H1 (cell line): Measurements from ENCODE around the gene RAB31. TPM values are rescaled to one million over a fixed set of nuclear protein-coding genes. Genes with fewer than 3 reads are reported as not detected.

Experiments used
- CTCF ChIA-PET: fragments of 300-600 bp; sonication (Branson Sonifier 250); formaldehyde crosslinking; loops from one replicate; lab custom pipeline; 2021; ENCODE audit not compliant: partially characterized antibody; lab: Charles Lee
- POLR2A ChIA-PET: fragments of 300-600 bp; sonication (Branson Sonifier 250); formaldehyde crosslinking; loops from one replicate; lab custom pipeline; 2021; ENCODE audit warnings: inconsistent platforms; ENCODE audit not compliant: partially characterized antibody; lab: Charles Lee
- DNase-seq, 2 experiments: peaks; one replicate each; pipeline versions ENCODE4 v3.0.0 to v3.0.0-alpha.2; 2010 to 2022; ENCODE audit warnings: low spot score in 2 of 2, low read depth in 1 of 2, mixed read lengths in 1 of 2
- FAIRE-seq: peaks from 2 replicates; lab custom pipeline; 2011; peaks lifted over from hg19 to GRCh38; lab: Jason Lieb, UNC
- H2AFZ ChIP-seq: 2 replicates; pipeline ENCODE4 v1.8.1; 2012; ENCODE audit warnings: low read length, inconsistent platforms
- H2AK5ac ChIP-seq: 2 replicates; pipeline ENCODE4 v1.6.1; 2013; ENCODE audit warnings: low read depth, low read length
- H2BK120ac ChIP-seq: replicated peaks from 2 replicates; pipeline ENCODE3; 2013; ENCODE audit warnings: low read depth, low read length, inconsistent platforms
- H2BK12ac ChIP-seq: 2 replicates; pipeline ENCODE4 v1.6.1; 2013; ENCODE audit warnings: low read depth, low read length
- H2BK15ac ChIP-seq: 2 replicates; pipeline ENCODE4 v1.6.1; 2013; ENCODE audit warnings: low read length
- H2BK20ac ChIP-seq: 2 replicates; pipeline ENCODE4 v1.6.1; 2013; ENCODE audit warnings: low read length
- H2BK5ac ChIP-seq: 2 replicates; pipeline ENCODE4 v1.6.1; 2013; ENCODE audit warnings: low read depth, low read length
- H3K14ac ChIP-seq: 2 replicates; pipeline ENCODE4 v1.6.1; 2013; ENCODE audit warnings: inconsistent platforms; ENCODE audit not compliant: insufficient read length
- H3K18ac ChIP-seq: 2 replicates; pipeline ENCODE4 v1.6.1; 2013; ENCODE audit warnings: low read length; ENCODE audit errors: extremely low read depth
- H3K23ac ChIP-seq: 2 replicates; pipeline ENCODE4 v1.6.1; 2013; ENCODE audit warnings: inconsistent platforms; ENCODE audit not compliant: insufficient read length
- H3K23me2 ChIP-seq: 2 replicates; pipeline ENCODE4 v1.6.1; 2013; ENCODE audit warnings: low read depth, low read length
- H3K27ac ChIP-seq: 2 replicates; pipeline ENCODE4 v1.6.1; 2011; ENCODE audit warnings: low read depth, low read length, inconsistent platforms
- H3K27me3 ChIP-seq, 4 experiments: replicated peaks in 1 of 4; 1 replicate in 1 of 4; 2 replicates in 3 of 4; pipeline versions ENCODE4 v1.6.1 to v1.8.1; 2011 to 2013; ENCODE audit warnings: low read length in 3 of 4, mild to moderate bottlenecking in 3 of 4, inconsistent platforms in 2 of 4, mixed read lengths in 2 of 4, moderate library complexity in 1 of 4; ENCODE audit not compliant: control insufficient read depth in 3 of 4, insufficient read depth in 3 of 4; ENCODE audit errors: extremely low read depth in 1 of 4
- H3K36me3 ChIP-seq, 4 experiments: 2 replicates each; pipeline versions ENCODE4 v1.6.1 to v1.8.1; 2011 to 2013; ENCODE audit warnings: mild to moderate bottlenecking in 4 of 4, low read length in 3 of 4, moderate library complexity in 2 of 4, control low read depth in 1 of 4, inconsistent platforms in 1 of 4; ENCODE audit not compliant: insufficient read depth in 4 of 4, control insufficient read depth in 2 of 4
- H3K4ac ChIP-seq: replicated peaks from 2 replicates; pipeline ENCODE3; 2013; ENCODE audit warnings: low read length, low read depth, mixed read lengths, inconsistent platforms; ENCODE audit not compliant: insufficient read length
- H3K4me1 ChIP-seq, 4 experiments: replicated peaks in 1 of 4; 1 replicate in 1 of 4; 2 replicates in 3 of 4; pipeline versions ENCODE4 v1.6.1 to v1.8.1; 2011 to 2013; ENCODE audit warnings: low read length in 3 of 4, inconsistent platforms in 2 of 4, mixed read lengths in 1 of 4; ENCODE audit not compliant: insufficient read depth in 4 of 4, control insufficient read depth in 3 of 4
- H3K4me2 ChIP-seq, 2 experiments: 2 replicates each; pipeline versions ENCODE4 v1.6.1 to v1.8.1; 2011 to 2013; ENCODE audit warnings: low read depth in 2 of 2, low read length in 2 of 2, control low read depth in 1 of 2, inconsistent platforms in 1 of 2, mild to moderate bottlenecking in 1 of 2; ENCODE audit not compliant: insufficient read depth in 1 of 2
- H3K4me3 ChIP-seq, 4 experiments: fragments of 200-600, 300-600 bp in 1 of 4; sonication (generic), shearing (Covaris generic), sonication (Bioruptor Twin) in 1 of 4; 2 replicates each; pipeline versions ENCODE4 v1.5.1 to v1.8.1; 2011 to 2016; ENCODE audit warnings: low read length in 4 of 4, low read depth in 3 of 4, control low read depth in 2 of 4, inconsistent platforms in 2 of 4, mild to moderate bottlenecking in 2 of 4, mixed read lengths in 1 of 4, moderate library complexity in 1 of 4; ENCODE audit not compliant: insufficient read depth in 2 of 4; ENCODE audit errors: extremely low read depth in 1 of 4
- H3K56ac ChIP-seq: replicated peaks from 2 replicates; pipeline ENCODE3; 2013; ENCODE audit warnings: low read depth, mild to moderate bottlenecking, mixed read lengths, low read length, inconsistent platforms; ENCODE audit not compliant: insufficient read length
- H3K79me1 ChIP-seq: 2 replicates; pipeline ENCODE4 v1.6.1; 2013; ENCODE audit warnings: low read depth, low read length, control low read depth
- H3K79me2 ChIP-seq, 2 experiments: 2 replicates each; pipeline versions ENCODE4 v1.6.1 to v1.8.1; 2012 to 2013; ENCODE audit warnings: low read length in 2 of 2, mild to moderate bottlenecking in 2 of 2, inconsistent platforms in 1 of 2; ENCODE audit not compliant: insufficient read depth in 2 of 2, control insufficient read depth in 1 of 2
- H3K9ac ChIP-seq, 4 experiments: replicated peaks in 1 of 4; 1 replicate in 1 of 4; 2 replicates in 3 of 4; pipeline versions ENCODE4 v1.6.1 to v1.8.1; 2011 to 2013; ENCODE audit warnings: low read depth in 3 of 4, low read length in 3 of 4, control low read depth in 2 of 4, mild to moderate bottlenecking in 2 of 4, moderate library complexity in 2 of 4, inconsistent platforms in 1 of 4; ENCODE audit errors: extremely low read depth in 1 of 4
- H3K9me3 ChIP-seq, 2 experiments: 2 replicates each; pipeline versions ENCODE4 v1.6.1 to v1.8.1; 2012 to 2013; ENCODE audit warnings: mild to moderate bottlenecking in 2 of 2, moderate library complexity in 2 of 2, control low read depth in 1 of 2, inconsistent platforms in 1 of 2, low read depth in 1 of 2, low read length in 1 of 2, mixed read lengths in 1 of 2; ENCODE audit not compliant: insufficient read depth in 2 of 2
- H4K20me1 ChIP-seq, 2 experiments: replicated peaks in 1 of 2; 2 replicates each; pipeline versions ENCODE3 to v1.8.1; 2011 to 2013; ENCODE audit warnings: inconsistent platforms in 2 of 2, low read length in 2 of 2, mild to moderate bottlenecking in 1 of 2; ENCODE audit not compliant: insufficient read depth in 2 of 2, control insufficient read depth in 1 of 2
- H4K5ac ChIP-seq: 2 replicates; pipeline ENCODE4 v1.6.1; 2013; ENCODE audit warnings: low read length, low read depth, mixed read lengths, inconsistent platforms; ENCODE audit not compliant: insufficient read length
- H4K8ac ChIP-seq: 2 replicates; pipeline ENCODE4 v1.8.0; 2013; ENCODE audit warnings: mild to moderate bottlenecking, moderate library complexity, low read length, inconsistent platforms; ENCODE audit not compliant: insufficient read depth; ENCODE audit errors: extremely low read depth
- H4K91ac ChIP-seq: replicated peaks from 2 replicates; pipeline ENCODE3; 2013; ENCODE audit warnings: low read length, mixed read lengths, inconsistent platforms; ENCODE audit not compliant: insufficient read length
- BACH1 ChIP-seq: IDR thresholded peaks from 2 replicates; pipeline ENCODE4 v1.6.1; 2012; ENCODE audit warnings: low read length, improper control_type of control experiment
- JUND ChIP-seq: IDR thresholded peaks from 2 replicates; pipeline ENCODE4 v1.6.1; 2011; ENCODE audit warnings: mild to moderate bottlenecking, improper control_type of control experiment, low read length
- MAFK ChIP-seq: IDR thresholded peaks from 2 replicates; pipeline ENCODE4 v1.6.1; 2012; ENCODE audit warnings: low read depth, mild to moderate bottlenecking, improper control_type of control experiment, low read length
- WGBS, 2 experiments: shearing (Covaris generic) in 1 of 2; methylation state at CpG; one replicate each; pipeline versions ENCODE4 v1.1.6 to v1.1.7; 2013 to 2015; ENCODE audit warnings: low lambda C conversion rate in 2 of 2, mixed read lengths in 2 of 2, inconsistent platforms in 1 of 2, low coverage in 1 of 2, missing lambda C conversion rate in 1 of 2; ENCODE audit not compliant: insufficient replicate concordance in 2 of 2, insufficient coverage in 1 of 2, insufficient read length in 1 of 2; ENCODE audit errors: extremely low coverage in 1 of 2, missing lambda C conversion rate in 1 of 2; 5-methylcytosine and 5-hydroxymethylcytosine counted together
- polyA plus RNA-seq, 7 experiments: library from polyadenylated mRNA; depleted of rRNA in 3 of 7; stranded (reverse) in 5 of 7; unstranded in 2 of 7; fragments of >200 nt in 5 of 7; fragments of 200-250 nt in 2 of 7; gene quantifications; 1 replicate in 5 of 7; 2 replicates in 1 of 7; 4 replicates in 1 of 7; pipeline versions ENCODE4 v1.2.1 to v1.2.3, GENCODE V29; 2011 to 2013; ENCODE audit warnings: missing spikeins in 2 of 7, mixed read lengths in 2 of 7
- total RNA-seq: library from RNA; stranded (reverse); fragmentation: NEBNext Ultra II Directional; extraction: Animal tissue kit (Norgen Biotek cat#: 25700); gene quantifications from 2 replicates; pipeline ENCODE4 v1.2.1, GENCODE V29; 2021

The RAB31 gene
- total and polyA plus RNA-seq, 2 of the 8 experiments (the other 6 are each of a cell fraction or from before 2014, with no cell fraction given) = 15.2 to 40.9 TPM

DNA sequence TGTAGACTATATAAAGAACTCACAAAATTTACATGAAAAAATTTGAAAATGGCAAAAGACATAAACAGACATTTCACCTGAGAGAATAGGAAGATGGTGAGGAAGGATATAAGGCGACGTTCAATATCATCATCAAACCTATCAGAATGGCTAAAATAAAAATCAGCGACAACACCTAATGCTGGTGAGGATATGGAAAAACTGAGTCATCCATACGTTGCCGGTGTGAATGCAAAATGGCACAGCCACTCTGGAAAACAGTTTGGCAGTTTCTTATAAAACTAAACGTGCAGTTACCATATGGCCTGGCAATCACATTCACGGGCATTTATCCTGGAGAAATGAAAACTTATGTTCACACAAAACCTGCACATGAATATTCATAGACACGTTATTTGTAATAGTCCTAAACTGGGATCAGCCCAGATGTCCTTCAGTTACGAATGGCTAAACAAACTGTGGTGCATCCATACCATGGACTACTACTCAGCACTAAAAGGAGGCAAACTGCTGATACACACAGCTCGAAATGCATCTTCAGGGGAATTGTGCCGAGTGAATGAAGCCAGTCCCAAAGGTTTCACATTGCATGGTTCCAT, 114.6 kb downstream of the RAB31 start:
- CTCF ChIA-PET = no interaction called here
- Histone ChIP-seq H4K5ac (no peak overlapping the region), H4K8ac (no peak overlapping the region), H3K27ac (no peak overlapping the region), H3K23ac (no peak overlapping the region), H3K4me2 (no peak overlapping the region), H2BK20ac (no peak overlapping the region), H2AK5ac (no peak overlapping the region), H2BK15ac (no peak overlapping the region), H2BK5ac (no peak overlapping the region), H3K56ac (no peak overlapping the region), H4K91ac (no peak overlapping the region), H4K20me1 (peaks cover 0 to 4% of the 10 kb centered on the region in 2 experiments), H3K79me2 (no peaks in the 10 kb centered on the region), H3K18ac (no peak overlapping the region), H3K4me3 (no peak overlapping the region), H3K23me2 (peaks cover 4% of the 10 kb centered on the region; the same call in 1 of the 2 replicates), H3K9me3 (no peaks in the 10 kb centered on the region), H3K4me1 (no peaks in the 10 kb centered on the region), H3K9ac (no peak overlapping the region), H3K36me3 (peaks cover 0 to 3% (median 0%) of the 10 kb centered on the region in 4 experiments; a peak in 2 of 8 replicates), H2BK120ac (no peak overlapping the region), H2AFZ (no peak overlapping the region), H3K4ac (no peak overlapping the region), H3K79me1 (no peaks in the 10 kb centered on the region), H3K27me3 (no peaks in the 10 kb centered on the region), H3K14ac (no peak overlapping the region), H2BK12ac (no peak overlapping the region)
- DNase-seq (no peak), FAIRE-seq (no peak)
- POLR2A ChIA-PET = no interaction called here
- WGBS, 2 experiments = 88% methylated on average over 11 of the region's 11 CpGs; no CpG with 5 or more reads in 1 of the 2 experiments
- TF ChIP-seq JUND (no peak), BACH1 (no peak), MAFK (no peak)
